Stimulated activated naive B cell treated with anti-CD40 and anti-IgM and Interleukin-4, amounts not matched to agents 10 μg/mL and 1 μg/mL and 100 μg/mL, for 72 hours (primary cell): Measurements from ENCODE around the gene SPAG4.
A peak's percentile ranks its signal among the peaks of the same experiment; 100 is the strongest.

Experiments used
- ATAC-seq, 2 donors: fragments of 150-1000 bp; cut with Tn5 transposase; replicated peaks; 2 replicates each; pipeline ENCODE4 v1.10.0; 2021; ENCODE audit warnings: moderate library complexity in 1 of 2
- DNase-seq: peaks from one replicate; pipeline ENCODE4 v3.0.0; 2021
- H3K27ac Mint-ChIP-seq: one replicate; pipeline ENCODE4 v1.8.0; 2022; ENCODE audit warnings: mild to moderate bottlenecking, mixed read lengths
- H3K27me3 Mint-ChIP-seq, 2 donors: one replicate each; pipeline ENCODE4 v1.8.0; 2022; ENCODE audit warnings: mixed read lengths in 2 of 2
- H3K36me3 Mint-ChIP-seq, 2 donors: one replicate each; pipeline ENCODE4 v1.8.0; 2022; ENCODE audit warnings: mixed read lengths in 2 of 2, mild to moderate bottlenecking in 1 of 2
- H3K4me1 Mint-ChIP-seq, 2 donors: one replicate each; pipeline ENCODE4 v1.8.0; 2022; ENCODE audit warnings: mixed read lengths in 2 of 2, mild to moderate bottlenecking in 1 of 2
- H3K4me3 Mint-ChIP-seq, 2 donors: one replicate each; pipeline ENCODE4 v1.8.0; 2022; ENCODE audit warnings: mild to moderate bottlenecking in 2 of 2, mixed read lengths in 2 of 2, moderate library complexity in 1 of 2
- H3K9me3 Mint-ChIP-seq, 2 donors: one replicate each; pipeline ENCODE4 v1.8.0; 2022; ENCODE audit warnings: mixed read lengths in 2 of 2, mild to moderate bottlenecking in 1 of 2

The SPAG4 gene

DNA sequence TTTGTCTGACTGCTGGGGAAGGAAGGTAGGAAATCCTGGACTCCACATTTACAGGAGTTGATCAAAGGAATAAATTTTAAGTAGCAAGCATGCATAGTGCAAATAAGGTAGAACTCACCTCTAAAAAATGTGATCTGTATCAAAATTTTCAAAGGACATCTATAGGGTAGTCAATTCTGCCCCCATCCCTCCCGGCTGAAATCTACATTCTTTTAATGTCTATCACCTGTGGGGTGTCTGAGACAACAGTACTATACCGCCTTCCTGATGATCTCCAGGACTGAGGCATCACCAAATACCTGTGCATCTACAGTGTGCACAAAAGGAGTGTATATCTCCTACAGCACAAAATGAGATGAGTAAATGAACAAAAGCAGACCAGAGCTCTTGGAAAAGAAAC is 29.2 kb downstream of the SPAG4 start:
- Mint-ChIP-seq H3K36me3 (peaks cover 14 to 57% of the 10 kb centered on the region in 2 donors), H3K4me3 (no peak overlapping the region), H3K4me1 (peaks cover 40 to 79% of the 10 kb centered on the region in 2 donors), H3K27ac (no peak overlapping the region), H3K9me3 (no peaks in the 10 kb centered on the region), H3K27me3 (no peaks in the 10 kb centered on the region)
- DNase-seq (no peak), ATAC-seq (no peak)

DNA sequence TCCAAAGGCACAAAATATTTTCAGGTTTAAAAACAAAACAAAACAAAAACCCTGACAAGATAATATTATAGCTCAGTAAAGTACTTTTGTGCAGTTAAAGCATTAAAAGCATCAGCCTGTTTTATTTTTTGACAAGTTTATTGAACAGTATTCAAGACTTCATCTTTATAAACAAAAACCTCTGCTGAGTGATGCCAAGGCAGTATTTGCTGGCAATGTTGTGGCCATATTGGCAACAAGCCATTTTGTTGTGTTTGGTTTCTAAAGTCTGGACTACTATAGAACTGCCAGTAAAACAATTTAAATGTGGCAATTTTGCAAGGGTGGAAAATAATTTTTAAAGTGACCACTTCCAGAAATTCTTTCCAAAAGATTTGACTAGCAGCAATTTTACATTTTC is 33.2 kb downstream of the SPAG4 start:
- no peaks in the 10 kb centered on the region for H3K27me3 Mint-ChIP-seq
- peaks cover 23 to 49% of the 10 kb centered on the region in 2 donors for H3K4me1 Mint-ChIP-seq
- no peak overlapping the region for H3K27ac Mint-ChIP-seq
- ATAC-seq: no peak
- no peak for DNase-seq
- no peak overlapping the region for H3K4me3 Mint-ChIP-seq
- no peaks in the 10 kb centered on the region for H3K9me3 Mint-ChIP-seq
- peaks cover 1 to 32% of the 10 kb centered on the region in 2 donors for H3K36me3 Mint-ChIP-seq

DNA sequence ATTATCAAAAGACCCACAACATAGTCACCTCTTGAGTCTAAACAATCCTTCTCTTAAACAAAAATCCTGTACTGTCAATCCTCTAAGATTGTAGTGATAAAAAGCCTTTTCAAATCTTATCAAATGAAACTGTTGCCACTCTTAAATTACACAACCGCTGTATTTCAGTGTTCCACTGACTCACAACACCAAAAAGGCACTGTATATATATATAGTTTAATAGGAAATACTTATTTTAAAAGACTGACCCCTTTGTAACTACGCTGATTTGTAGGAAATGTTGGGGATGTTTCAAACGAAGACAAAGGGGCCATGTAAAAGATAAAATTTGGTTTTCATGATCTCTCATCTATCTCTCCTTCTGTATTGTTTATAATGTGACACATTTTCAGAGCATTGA is 35.0 kb downstream of the SPAG4 start:
- Mint-ChIP-seq H3K9me3 (no peaks in the 10 kb centered on the region), H3K4me1 (peaks cover 15 to 35% of the 10 kb centered on the region in 2 donors), H3K36me3 (peaks cover 1 to 19% of the 10 kb centered on the region in 2 donors)

GRCh38 chr20:35651958-35652357 is 36.3 kb downstream of the SPAG4 start:
- Mint-ChIP-seq H3K36me3 (peaks cover 1 to 15% of the 10 kb centered on the region in 2 donors), H3K27ac (no peak overlapping the region), H3K4me1 (peaks cover 10 to 25% of the 10 kb centered on the region in 2 donors), H3K4me3 (no peak overlapping the region), H3K27me3 (no peaks in the 10 kb centered on the region), H3K9me3 (no peaks in the 10 kb centered on the region)
- no peak for DNase-seq
- no peak for ATAC-seq

More for the DNA sequence above, 35.0 kb downstream of the SPAG4 start:
- H3K4me3 Mint-ChIP-seq: no peak overlapping the region
- ATAC-seq (no peak), DNase-seq (no peak)
- no peak overlapping the region for H3K27ac Mint-ChIP-seq
- no peaks in the 10 kb centered on the region for H3K27me3 Mint-ChIP-seq

GRCh38 chr20:35652641-35653429 is 37.2 kb downstream of the SPAG4 start:
- no peaks in the 10 kb centered on the region for H3K9me3 Mint-ChIP-seq
- H3K4me3 Mint-ChIP-seq: no peak overlapping the region
- no peaks in the 10 kb centered on the region for H3K27me3 Mint-ChIP-seq
- peaks cover 6 to 16% of the 10 kb centered on the region in 2 donors for H3K36me3 Mint-ChIP-seq
- peaks cover 10 to 32% of the 10 kb centered on the region in 2 donors for H3K4me1 Mint-ChIP-seq
- no peak for ATAC-seq
- DNase-seq: no peak
- no peak overlapping the region for H3K27ac Mint-ChIP-seq

GRCh38 chr20:35653430-35653734 is 37.8 kb downstream of the SPAG4 start:
- ATAC-seq: no peak
- no peak overlapping the region for H3K4me3 Mint-ChIP-seq
- peaks cover 6 to 15% of the 10 kb centered on the region in 2 donors for H3K36me3 Mint-ChIP-seq
- H3K4me1 Mint-ChIP-seq: peaks cover 9 to 30% of the 10 kb centered on the region in 2 donors
- no peaks in the 10 kb centered on the region for H3K9me3 Mint-ChIP-seq
- no peak for DNase-seq
- H3K27ac Mint-ChIP-seq: no peak overlapping the region
- H3K27me3 Mint-ChIP-seq: no peaks in the 10 kb centered on the region

GRCh38 chr20:35653893-35654292 is 38.3 kb downstream of the SPAG4 start:
- Mint-ChIP-seq H3K4me3 (no peak overlapping the region), H3K36me3 (peaks cover 4 to 12% of the 10 kb centered on the region in 2 donors), H3K27ac (no peak overlapping the region), H3K4me1 (peaks cover 8 to 25% of the 10 kb centered on the region in 2 donors), H3K9me3 (no peaks in the 10 kb centered on the region), H3K27me3 (no peaks in the 10 kb centered on the region)
- no peak for ATAC-seq
- no peak for DNase-seq

DNA sequence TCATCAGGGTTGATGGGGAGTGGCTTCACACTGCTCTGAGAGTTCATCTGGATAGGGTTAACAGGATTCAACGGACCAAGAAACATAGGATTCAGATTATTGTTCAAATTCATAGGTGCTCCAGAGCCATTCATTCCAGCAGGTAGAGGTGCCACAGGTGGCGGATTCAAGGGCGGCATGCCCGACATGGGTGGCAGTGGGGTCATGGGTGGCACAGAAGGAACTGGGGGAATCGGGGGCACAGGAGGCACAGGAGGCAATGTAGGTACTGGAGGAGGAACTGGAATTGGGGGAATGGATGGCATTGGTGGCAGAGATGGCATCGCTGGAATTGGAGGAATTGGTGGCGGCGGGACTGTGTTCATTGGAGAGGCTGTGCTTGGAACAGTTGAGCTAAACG is 38.8 kb downstream of the SPAG4 start:
- no peaks in the 10 kb centered on the region for H3K9me3 Mint-ChIP-seq
- DNase-seq (no peak), ATAC-seq (no peak)
- H3K27ac Mint-ChIP-seq: no peak overlapping the region
- no peaks in the 10 kb centered on the region for H3K27me3 Mint-ChIP-seq
- no peak overlapping the region for H3K4me3 Mint-ChIP-seq
- peaks cover 8 to 20% of the 10 kb centered on the region in 2 donors for H3K4me1 Mint-ChIP-seq
- H3K36me3 Mint-ChIP-seq: peaks cover 4 to 12% of the 10 kb centered on the region in 2 donors

DNA sequence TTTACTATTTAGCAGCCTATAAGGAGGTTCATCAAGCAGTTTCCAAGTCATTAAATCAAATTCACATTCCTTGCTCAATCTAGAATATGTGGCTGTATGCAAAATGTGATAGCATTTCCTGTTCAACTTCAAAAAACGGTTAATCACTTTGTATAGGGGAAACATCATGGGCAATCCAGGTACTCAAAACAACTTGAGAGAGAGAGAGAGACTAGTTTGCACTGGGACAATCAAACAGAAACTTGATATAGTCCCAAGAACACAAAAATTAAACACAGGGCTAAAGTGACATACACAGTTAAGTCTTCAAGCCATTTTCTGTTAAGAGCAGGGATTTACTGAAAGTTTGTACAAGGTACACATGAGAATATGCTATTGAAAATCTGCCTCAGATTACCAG is 41.6 kb downstream of the SPAG4 start:
- peaks cover 15 to 32% of the 10 kb centered on the region in 2 donors for H3K4me1 Mint-ChIP-seq
- no peak for DNase-seq

DNA sequence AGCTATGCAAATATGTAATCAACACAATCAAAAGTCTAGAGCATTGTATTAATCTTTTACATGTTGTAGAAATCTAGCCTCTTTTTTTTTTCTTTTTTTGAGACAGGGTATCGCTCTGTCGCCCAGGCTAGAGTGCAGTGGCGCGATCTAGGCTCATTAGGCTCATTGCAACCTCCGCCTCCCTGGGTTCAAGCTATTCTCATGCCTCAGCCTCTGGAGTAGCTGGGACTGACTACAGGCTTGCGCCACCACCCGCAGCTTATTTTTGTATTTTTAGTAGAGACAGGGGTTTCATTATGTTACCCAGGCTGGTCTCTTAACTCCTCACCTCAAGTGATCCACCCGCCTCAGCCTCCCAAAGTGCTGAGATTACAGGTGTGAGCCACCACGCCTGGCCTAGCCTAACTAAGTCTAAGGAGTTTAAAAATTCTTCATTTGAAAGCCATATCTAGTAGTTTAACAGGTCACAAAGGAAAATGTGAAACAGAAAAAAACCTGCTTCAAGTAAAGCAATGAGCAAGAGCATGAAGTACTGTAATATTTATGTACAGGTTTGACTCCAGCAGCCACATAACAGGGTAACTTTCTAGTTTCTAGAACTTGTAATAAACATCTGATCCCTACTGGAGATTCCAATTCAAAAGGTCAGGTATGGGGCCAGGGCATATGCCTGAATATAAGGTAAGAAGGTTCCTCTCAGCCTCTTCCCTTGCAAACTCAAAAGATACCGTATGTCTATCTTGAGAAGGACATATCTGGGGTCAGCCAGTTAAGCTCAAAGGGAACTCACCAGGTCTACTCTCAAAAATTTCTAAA is 44.7 kb downstream of the SPAG4 start:
- Mint-ChIP-seq H3K36me3 (peaks cover 17 to 38% of the 10 kb centered on the region in 2 donors), H3K27me3 (no peaks in the 10 kb centered on the region), H3K4me3 (peak overlapping the region; percentile 39 to 94), H3K4me1 (peaks cover 23 to 55% of the 10 kb centered on the region in 2 donors), H3K9me3 (no peaks in the 10 kb centered on the region), H3K27ac (peak overlapping the region; percentile 88)
- ATAC-seq (no peak), DNase-seq (no peak)

More for the DNA sequence above, 41.6 kb downstream of the SPAG4 start:
- no peaks in the 10 kb centered on the region for H3K9me3 Mint-ChIP-seq
- H3K27me3 Mint-ChIP-seq: no peaks in the 10 kb centered on the region
- peak overlapping the region in 1 of 2 donors; percentile 7 for H3K4me3 Mint-ChIP-seq
- peaks cover 4 to 14% of the 10 kb centered on the region in 2 donors for H3K36me3 Mint-ChIP-seq
- no peak for ATAC-seq
- no peak overlapping the region for H3K27ac Mint-ChIP-seq

GRCh38 chr20:35661053-35661452 is 45.4 kb downstream of the SPAG4 start:
- Mint-ChIP-seq H3K9me3 (no peaks in the 10 kb centered on the region), H3K4me1 (peaks cover 23 to 55% of the 10 kb centered on the region in 2 donors), H3K27me3 (no peaks in the 10 kb centered on the region), H3K36me3 (peaks cover 17 to 38% of the 10 kb centered on the region in 2 donors), H3K27ac (peak overlapping the region; percentile 65), H3K4me3 (peak overlapping the region in 1 of 2 donors; percentile 94)
- DNase-seq (no peak), ATAC-seq (no peak)

GRCh38 chr20:35661908-35662307 is 46.3 kb downstream of the SPAG4 start:
- DNase-seq (no peak), ATAC-seq (no peak)
- H3K27ac Mint-ChIP-seq: peak overlapping the region; percentile 48
- peak overlapping the region; percentile 94 to 97 for H3K4me3 Mint-ChIP-seq
- H3K9me3 Mint-ChIP-seq: no peaks in the 10 kb centered on the region
- peaks cover 23 to 55% of the 10 kb centered on the region in 2 donors for H3K4me1 Mint-ChIP-seq
- H3K27me3 Mint-ChIP-seq: no peaks in the 10 kb centered on the region
- H3K36me3 Mint-ChIP-seq: peaks cover 17 to 38% of the 10 kb centered on the region in 2 donors

DNA sequence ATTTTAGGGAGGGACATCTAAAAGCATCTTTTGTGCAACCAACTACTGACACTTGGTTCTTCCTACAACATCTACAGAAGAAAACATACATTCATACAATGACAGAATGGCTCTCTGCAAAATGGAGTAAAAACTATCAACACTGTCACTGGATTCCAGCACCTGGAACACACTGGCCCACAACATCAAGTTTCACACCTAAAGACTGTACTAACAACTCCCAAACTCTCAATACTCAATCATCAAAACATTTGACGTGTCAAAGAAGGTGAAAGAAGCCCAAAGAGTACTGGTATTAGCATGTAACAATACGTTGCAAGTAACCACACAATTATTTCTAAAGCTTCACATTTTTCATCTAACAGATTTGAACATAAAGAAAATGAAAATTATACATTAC is 46.9 kb downstream of the SPAG4 start:
- Mint-ChIP-seq H3K4me1 (peaks cover 19 to 49% of the 10 kb centered on the region in 2 donors), H3K9me3 (no peaks in the 10 kb centered on the region), H3K4me3 (peak overlapping the region; percentile 94 to 97), H3K27ac (peak overlapping the region; percentile 65), H3K36me3 (peaks cover 13 to 32% of the 10 kb centered on the region in 2 donors), H3K27me3 (no peaks in the 10 kb centered on the region)
- DNase-seq: no peak
- ATAC-seq: no peak

GRCh38 chr20:35663516-35664465 is 48.2 kb downstream of the SPAG4 start:
- peak overlapping the region; percentile 100 for H3K27ac Mint-ChIP-seq
- DNase-seq (peak; percentile 36), ATAC-seq (peak; percentile 54 to 56)
- peaks cover 21 to 41% of the 10 kb centered on the region in 2 donors for H3K36me3 Mint-ChIP-seq
- peak overlapping the region; percentile 94 to 97 for H3K4me3 Mint-ChIP-seq
- no peaks in the 10 kb centered on the region for H3K27me3 Mint-ChIP-seq
- no peaks in the 10 kb centered on the region for H3K9me3 Mint-ChIP-seq
- peaks cover 19 to 47% of the 10 kb centered on the region in 2 donors for H3K4me1 Mint-ChIP-seq
